Hematopoietic multipotent progenitor cell treated with erythropoietin and hydrocortisone succinate and interleukin-3 and kit ligand, for 8 days (in vitro differentiated cells): ENCODE measurements around the gene ITLN1.
"Not testable (repeated sequence)": the region's sequence is repeated elsewhere in the genome, so short reads cannot be mapped to it uniquely, and the experiment has no call there.

Source experiments
- DNase-seq: peaks from one replicate; pipeline ENCODE4 v3.0.0-alpha.2; 2015

The ITLN1 gene

GRCh38 chr1:160885042-160885441 is at the start of gene ITLN1:
TSS of gene ITLN1 (minus strand) at chr1:160885180. CDS start at chr1:160884877, 303 bp downstream.
- DNase-seq, result peak; percentile 91

GRCh38 chr1:160933305-160933704 is 48.3 kb upstream of the ITLN1 start:
- DNase-seq, result not testable (repeated sequence)

GRCh38 chr1:160925652-160926244 is 40.8 kb upstream of the ITLN1 start:
- DNase-seq, result peak; percentile 34

GRCh38 chr1:160924791-160925651 is 40.0 kb upstream of the ITLN1 start:
- no peak for DNase-seq

- no peak for DNase-seq
Measured at GRCh38 chr1:160916666-160917065, 31.7 kb upstream of the ITLN1 start.

GRCh38 chr1:160913229-160913628 is 28.2 kb upstream of the ITLN1 start:
- not testable (repeated sequence) for DNase-seq

GRCh38 chr1:160911925-160912324 is 26.9 kb upstream of the ITLN1 start:
- no peak for DNase-seq

- peak; percentile 94 for DNase-seq
Measured at GRCh38 chr1:160911441-160911840, 26.5 kb upstream of the ITLN1 start.

GRCh38 chr1:160910170-160910750 is 25.3 kb upstream of the ITLN1 start:
- DNase-seq, result no peak

- DNase-seq, result peak; percentile 99
Measured at GRCh38 chr1:160907976-160908375, 23.0 kb upstream of the ITLN1 start.

- DNase-seq, result no peak
Measured at GRCh38 chr1:160905617-160905989, 20.6 kb upstream of the ITLN1 start.

- DNase-seq, result peak; percentile 69
Measured at GRCh38 chr1:160904783-160905616, 20.0 kb upstream of the ITLN1 start.

- DNase-seq, result not testable (repeated sequence)
Measured at GRCh38 chr1:160902251-160902650, 17.3 kb upstream of the ITLN1 start.

GRCh38 chr1:160901768-160902167 is 16.8 kb upstream of the ITLN1 start:
- no peak for DNase-seq

GRCh38 chr1:160900683-160901082 is 15.7 kb upstream of the ITLN1 start:
- not testable (repeated sequence) for DNase-seq

- not testable (repeated sequence) for DNase-seq
Measured at GRCh38 chr1:160894368-160895135, 9.6 kb upstream of the ITLN1 start.

- DNase-seq, result peak; percentile 89
Measured at GRCh38 chr1:160891474-160891873, 6.5 kb upstream of the ITLN1 start.

GRCh38 chr1:160888926-160889325 is 3.9 kb upstream of the ITLN1 start:
- DNase-seq, result no peak

GRCh38 chr1:160887071-160887470 is 2.1 kb upstream of the ITLN1 start:
- DNase-seq, result no peak

GRCh38 chr1:160884579-160884978 is 401 bp downstream of the ITLN1 start:
- DNase-seq, result no peak

GRCh38 chr1:160883581-160884513 is 1.1 kb downstream of the ITLN1 start:
- no peak for DNase-seq
